HG03095 (cell line): ENCODE data around the gene SF3B1.
"Not testable (repeated sequence)": the region's sequence is repeated elsewhere in the genome, so short reads cannot be mapped to it uniquely, and the experiment has no call there.

Experiments used
- ATAC-seq: cut with Tn5 transposase; IDR thresholded peaks from one replicate; pipeline ENCODE4 v1.9.1; 2021; ENCODE audit warnings: moderate library complexity; ENCODE audit not compliant: unreplicated experiment

SF3B1 gene, protein sequence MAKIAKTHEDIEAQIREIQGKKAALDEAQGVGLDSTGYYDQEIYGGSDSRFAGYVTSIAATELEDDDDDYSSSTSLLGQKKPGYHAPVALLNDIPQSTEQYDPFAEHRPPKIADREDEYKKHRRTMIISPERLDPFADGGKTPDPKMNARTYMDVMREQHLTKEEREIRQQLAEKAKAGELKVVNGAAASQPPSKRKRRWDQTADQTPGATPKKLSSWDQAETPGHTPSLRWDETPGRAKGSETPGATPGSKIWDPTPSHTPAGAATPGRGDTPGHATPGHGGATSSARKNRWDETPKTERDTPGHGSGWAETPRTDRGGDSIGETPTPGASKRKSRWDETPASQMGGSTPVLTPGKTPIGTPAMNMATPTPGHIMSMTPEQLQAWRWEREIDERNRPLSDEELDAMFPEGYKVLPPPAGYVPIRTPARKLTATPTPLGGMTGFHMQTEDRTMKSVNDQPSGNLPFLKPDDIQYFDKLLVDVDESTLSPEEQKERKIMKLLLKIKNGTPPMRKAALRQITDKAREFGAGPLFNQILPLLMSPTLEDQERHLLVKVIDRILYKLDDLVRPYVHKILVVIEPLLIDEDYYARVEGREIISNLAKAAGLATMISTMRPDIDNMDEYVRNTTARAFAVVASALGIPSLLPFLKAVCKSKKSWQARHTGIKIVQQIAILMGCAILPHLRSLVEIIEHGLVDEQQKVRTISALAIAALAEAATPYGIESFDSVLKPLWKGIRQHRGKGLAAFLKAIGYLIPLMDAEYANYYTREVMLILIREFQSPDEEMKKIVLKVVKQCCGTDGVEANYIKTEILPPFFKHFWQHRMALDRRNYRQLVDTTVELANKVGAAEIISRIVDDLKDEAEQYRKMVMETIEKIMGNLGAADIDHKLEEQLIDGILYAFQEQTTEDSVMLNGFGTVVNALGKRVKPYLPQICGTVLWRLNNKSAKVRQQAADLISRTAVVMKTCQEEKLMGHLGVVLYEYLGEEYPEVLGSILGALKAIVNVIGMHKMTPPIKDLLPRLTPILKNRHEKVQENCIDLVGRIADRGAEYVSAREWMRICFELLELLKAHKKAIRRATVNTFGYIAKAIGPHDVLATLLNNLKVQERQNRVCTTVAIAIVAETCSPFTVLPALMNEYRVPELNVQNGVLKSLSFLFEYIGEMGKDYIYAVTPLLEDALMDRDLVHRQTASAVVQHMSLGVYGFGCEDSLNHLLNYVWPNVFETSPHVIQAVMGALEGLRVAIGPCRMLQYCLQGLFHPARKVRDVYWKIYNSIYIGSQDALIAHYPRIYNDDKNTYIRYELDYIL

DNA sequence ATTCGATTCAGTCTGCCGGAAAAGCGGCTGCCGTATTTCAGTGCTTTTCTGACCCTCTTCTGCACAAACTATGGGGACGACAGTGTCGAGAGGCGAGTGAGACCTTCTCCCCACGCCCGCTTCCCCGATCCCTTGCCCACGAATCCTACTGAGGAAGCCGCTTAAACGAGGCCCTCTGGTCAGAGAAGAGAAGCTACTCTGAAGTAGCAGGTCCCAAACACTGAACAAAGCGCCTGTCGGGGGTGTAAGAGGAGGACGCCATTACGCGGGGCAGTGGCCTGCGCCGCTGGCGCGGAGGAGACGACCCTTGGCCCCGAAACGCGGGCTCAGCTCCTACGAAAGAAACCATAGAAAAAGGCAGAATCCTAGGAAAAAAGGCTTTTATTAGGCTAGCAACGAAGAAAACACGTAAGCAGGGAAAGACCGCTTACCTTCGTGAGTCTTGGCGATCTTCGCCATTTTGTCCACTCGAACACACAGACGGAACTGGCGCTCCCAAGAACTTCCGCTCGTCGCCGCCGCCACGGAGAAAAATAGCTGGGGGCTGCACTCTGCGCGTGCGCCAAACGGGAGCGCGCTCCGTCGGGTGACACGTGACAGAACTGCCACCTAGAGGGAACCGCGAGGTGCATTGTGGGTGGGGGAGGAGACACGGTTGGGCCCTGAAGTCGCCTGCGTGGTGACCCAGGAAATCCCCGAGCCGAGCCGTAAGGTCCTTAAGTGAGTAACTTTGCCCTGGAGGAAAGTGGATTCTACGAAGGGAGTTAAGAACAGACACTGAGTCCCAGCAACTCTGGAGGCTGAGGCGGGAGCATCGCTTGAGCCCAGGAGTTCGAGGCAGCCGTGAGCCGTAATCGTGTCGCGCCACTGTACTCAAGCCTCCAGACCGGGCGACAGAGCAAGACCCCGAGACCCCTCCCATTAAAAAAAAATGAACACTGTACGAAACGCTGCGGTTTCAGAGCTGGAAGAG, at the start of gene SF3B1:
Gene SF3B1, minus strand, starts transcription at position 488 of the 973 bp plus-strand sequence. Its CDS starts 29 bp downstream, at position 459.
- ATAC-seq, result peak; percentile 90

DNA sequence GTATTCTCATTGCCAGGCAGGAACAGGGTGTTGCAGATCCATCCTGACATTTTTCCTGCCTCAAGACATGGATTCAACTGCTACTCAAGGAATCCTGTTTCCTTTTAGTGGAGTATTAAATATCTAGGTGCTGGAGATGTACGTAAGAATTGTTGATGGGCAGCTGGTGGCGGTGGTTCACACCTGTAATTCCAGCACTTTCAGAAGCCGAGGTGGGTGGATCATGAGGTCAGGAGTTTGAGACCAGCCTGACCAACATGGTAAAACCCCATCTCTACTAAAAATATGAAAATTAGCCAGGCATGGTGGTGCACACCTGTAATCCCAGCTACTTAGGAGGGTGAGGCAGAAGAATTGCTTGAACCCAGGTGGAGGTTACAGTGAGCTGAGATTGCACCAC, 49.4 kb upstream of the SF3B1 start:
- ATAC-seq, result not testable (repeated sequence)

- ATAC-seq, result no peak
Measured at GRCh38 chr2:197480165-197481036, 45.6 kb upstream of the SF3B1 start.

- no peak for ATAC-seq
Measured at GRCh38 chr2:197477797-197478196, 43.0 kb upstream of the SF3B1 start.

DNA sequence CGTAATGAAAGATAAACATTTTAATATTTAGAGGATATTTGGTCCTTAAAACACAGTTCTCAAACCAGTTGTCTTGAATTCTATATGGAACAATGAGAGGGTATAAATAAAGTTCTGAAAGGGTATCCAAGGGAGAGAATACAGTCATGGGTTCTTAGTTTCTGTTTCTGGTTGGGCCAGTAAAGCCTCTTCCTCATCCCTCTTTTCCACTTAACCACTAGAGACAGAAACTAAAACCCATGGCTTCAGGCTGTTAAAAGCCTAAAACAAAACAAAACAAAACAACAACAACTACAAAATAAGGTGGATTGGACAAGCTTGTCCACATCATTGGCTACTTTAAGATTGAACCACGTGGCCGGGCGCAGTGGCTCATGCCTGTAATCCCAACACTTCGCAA, 37.3 kb upstream of the SF3B1 start:
- ATAC-seq, result no peak

- ATAC-seq, result no peak
Measured at GRCh38 chr2:197464175-197464574, 29.3 kb upstream of the SF3B1 start.

DNA sequence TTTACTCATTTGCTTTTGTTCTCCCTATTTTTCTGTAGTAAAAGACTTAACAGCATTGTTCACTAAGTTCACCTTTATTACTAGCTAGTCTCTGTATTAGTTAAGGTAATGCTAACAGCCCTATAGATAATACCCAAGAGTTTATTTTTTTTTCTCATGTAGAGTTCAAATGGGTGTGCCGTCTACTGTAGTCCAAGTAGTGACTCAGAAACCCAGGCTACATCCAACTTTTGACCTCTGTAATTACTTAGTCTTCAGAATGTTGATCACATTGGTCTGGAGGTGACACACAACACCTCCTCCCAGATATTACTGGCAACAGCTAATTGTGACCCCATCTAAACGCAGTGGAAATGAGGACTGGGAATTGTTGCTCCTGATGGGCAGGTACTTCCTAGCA, 26.2 kb upstream of the SF3B1 start:
- no peak for ATAC-seq

- ATAC-seq, result no peak
Measured at GRCh38 chr2:197460649-197461048, 25.8 kb upstream of the SF3B1 start.

DNA sequence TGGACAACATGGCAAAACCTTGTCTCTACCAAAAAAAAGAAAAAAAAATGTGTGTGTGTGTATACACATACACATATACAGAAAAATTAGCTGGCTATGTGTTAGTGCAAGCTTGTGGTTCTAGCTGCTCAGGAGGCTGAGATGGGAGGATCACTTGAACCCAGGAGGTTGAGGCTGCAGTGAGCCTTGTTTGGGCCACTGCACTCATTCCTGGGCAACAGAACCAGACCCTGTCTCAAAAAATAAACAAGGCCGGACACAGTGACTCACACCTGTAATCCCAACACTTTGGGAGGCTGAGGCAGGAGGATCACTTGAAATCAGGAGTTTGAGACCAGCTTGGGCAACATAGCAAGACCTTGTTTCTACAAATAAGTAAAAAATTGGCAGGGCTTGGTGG, 20.6 kb upstream of the SF3B1 start:
- ATAC-seq, result no peak

DNA sequence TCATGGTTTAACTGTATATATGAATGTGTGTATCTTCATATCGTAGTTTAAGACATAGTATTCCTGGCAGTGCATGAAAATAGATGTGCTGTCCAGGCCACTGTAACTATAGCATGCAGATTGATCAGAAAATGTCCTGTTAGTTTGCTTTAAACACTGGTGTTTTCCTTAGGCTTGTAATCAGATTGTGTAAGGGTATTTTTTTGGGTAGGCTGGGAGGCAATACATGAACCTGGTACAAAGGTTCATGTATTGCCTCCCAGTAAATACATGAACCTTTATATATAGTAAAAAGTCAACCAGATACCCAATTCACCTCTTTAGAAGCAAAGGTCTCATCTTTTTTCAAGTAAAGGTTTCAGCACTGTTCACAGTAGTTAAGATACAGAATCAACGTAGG, 20.1 kb upstream of the SF3B1 start:
- ATAC-seq, result no peak

DNA sequence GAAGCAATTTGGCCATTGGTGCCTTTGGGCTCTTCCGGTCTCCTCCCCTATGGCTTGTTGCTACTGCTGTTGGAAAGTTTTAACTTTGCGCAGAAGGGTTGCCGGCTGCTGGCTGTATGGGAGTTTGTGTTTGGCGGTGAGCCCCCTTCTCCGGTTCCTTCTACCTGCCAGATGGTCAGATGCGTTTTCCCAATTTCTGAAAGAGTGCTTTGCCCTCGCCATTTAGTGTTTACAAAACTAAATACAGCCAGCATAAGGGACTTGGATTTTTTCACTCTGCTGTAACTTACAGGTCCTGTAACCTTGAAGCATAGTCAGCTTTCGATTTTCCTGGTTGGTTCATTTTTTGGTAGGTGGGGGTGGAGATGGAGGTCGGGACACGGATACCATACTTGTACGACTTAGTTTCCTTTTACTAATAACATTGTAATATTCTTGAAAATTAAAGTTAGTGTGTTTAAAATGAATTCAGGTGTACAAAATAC, 19.1 kb upstream of the SF3B1 start:
- ATAC-seq, result peak; percentile 30

DNA sequence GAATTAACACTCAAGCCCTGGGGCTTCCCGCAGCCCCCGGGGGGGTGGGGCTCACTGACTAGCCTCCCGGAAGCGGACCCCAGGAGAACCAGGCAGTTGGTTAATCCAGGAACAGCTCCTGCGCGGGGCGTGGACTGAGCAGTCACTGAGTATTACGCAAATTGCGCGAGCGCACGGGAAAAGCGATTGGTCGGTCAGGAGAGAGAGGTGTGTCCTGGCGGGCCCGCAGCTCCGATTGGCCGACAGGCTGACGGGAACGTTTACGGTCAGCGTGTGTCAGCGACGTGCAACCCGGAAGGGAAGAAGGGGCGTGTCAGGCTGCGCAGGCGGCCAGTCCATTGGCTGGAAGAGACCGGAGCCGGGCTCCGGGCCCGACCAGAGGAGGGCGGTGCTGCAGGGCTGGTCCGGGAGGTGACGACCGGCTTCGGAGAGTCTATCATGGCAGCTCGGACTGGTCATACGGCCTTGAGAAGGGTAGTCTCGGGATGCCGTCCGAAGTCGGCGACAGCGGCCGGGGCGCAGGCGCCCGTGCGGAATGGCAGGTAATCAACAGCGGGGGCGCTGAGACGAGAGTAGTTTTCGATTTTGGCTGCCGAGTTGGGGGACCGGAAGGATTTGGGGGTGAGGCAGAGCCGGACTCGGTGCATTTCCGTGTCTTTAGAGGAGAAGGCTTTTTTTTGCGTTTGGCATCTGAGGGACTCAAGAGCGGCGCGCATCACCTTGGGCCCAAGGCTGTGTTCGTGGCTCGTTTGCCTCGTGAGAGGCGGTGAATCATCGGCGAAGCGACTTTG, 18.5 kb upstream of the SF3B1 start, which contains the start of gene COQ10B:
Gene COQ10B, plus strand, starts transcription at position 430 of the 791 bp plus-strand sequence. Its CDS starts 9 bp downstream, at position 439.
- ATAC-seq, result peak; percentile 95

DNA sequence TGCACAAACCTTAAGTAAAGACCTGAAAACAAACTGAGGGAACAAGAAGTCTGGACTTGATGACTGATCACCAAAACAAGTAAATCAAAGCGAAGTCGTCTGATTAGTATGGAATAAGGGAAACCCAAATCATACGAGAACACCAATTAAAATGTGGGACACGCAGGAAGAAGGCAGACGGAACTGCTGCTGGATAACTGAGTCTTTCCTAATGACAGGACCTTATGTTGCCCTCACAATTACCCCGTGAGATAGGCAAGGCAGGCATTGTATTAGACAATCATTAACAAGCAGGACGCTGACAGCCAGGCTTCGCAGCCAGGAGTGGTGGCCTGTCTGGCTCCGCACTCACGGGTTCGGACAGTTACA, 17.9 kb upstream of the SF3B1 start:
- no peak for ATAC-seq

DNA sequence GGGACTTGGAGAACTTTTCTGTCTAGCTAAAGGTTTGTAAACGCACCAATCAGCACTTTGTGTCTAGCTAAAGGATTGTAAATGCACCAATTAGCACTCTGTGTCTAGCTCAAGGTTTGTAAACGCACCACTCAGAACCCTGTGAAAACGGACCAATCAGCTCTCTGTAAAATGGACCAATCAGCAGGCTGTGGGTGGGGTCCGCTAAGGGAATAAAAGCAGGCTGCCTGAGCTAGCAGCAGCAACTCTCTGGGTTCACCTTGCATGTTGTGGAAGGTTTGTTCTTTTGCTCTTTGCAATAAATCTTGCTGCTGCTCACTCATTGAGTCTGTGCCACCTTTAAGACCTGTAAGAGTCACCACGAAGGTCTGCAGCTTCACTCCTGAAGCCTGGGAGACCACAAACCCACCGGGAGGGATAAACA, 16.1 kb upstream of the SF3B1 start:
- ATAC-seq, result not testable (repeated sequence)

GRCh38 chr2:197450465-197450864, 15.6 kb upstream of the SF3B1 start:
- ATAC-seq, result no peak

GRCh38 chr2:197446844-197447243, 12.0 kb upstream of the SF3B1 start:
- ATAC-seq, result no peak

- no peak for ATAC-seq
Measured at GRCh38 chr2:197445746-197446145, 10.9 kb upstream of the SF3B1 start.

GRCh38 chr2:197442857-197443256, 8.0 kb upstream of the SF3B1 start:
- no peak for ATAC-seq
